NCI-H1092 (cell line): ENCODE data around the gene ZNF112.
A peak's percentile ranks its signal among the peaks of the same experiment; 100 is the strongest.
"Not testable (repeated sequence)": the region's sequence is repeated elsewhere in the genome, so short reads cannot be mapped to it uniquely, and the experiment has no call there.

Experiments used
- DNase-seq: peaks from one replicate; lab custom pipeline; 2025; lab: John Stamatoyannopoulos, UW

ZNF112 gene

DNA sequence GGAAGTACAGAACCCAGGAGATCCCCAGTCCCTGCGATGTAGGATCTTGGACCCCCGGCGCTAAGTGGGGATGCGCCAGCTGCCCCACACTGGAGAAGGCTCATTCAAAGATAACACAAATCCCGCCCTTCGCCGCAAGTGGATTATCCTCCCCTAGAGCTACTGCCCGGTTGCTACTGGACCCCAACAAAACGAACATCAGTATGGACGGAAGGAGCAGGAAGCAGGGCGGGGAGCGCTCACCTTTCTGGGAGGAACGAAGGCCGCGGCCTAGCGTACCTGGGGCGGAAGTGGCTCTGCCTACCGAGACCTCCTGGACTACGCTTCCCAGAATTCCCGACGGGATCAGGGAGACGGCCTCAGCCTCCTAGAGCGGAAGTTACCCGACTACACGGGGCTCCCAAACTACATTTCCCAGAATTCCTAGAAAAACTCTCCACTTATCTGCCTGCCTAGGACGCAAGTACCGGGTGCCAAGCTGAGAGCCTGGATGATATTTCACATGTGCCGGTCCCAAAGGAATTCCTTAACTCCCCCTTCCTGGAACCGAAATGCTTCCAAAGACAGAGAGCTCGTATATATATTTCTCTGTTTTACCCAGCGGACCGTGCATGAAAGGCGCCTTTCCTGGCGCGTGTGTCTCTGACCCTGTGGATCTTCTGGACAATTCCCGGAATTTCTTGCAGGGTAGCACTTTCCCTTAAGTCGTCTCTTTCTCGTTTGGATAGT, at the start of gene ZNF112:
Gene ZNF112, minus strand, starts transcription at position 298 of the 729 bp plus-strand sequence. CDS start 16,141 bp downstream, outside the sequence.
- peak; percentile 91 for DNase-seq

- no peak for DNase-seq
Observed at GRCh38 chr19:44401139-44402115, 44.9 kb upstream of the ZNF112 start, which contains the start of gene ZNF285. Gene ZNF285 (minus strand): TSS chr19:44401608. CDS start chr19:44397213, 4,395 bp downstream.

- DNase-seq, result not testable (repeated sequence)
Observed at GRCh38 chr19:44389268-44389667, 32.8 kb upstream of the ZNF112 start.

GRCh38 chr19:44374789-44375188, 18.3 kb upstream of the ZNF112 start:
- DNase-seq, result no peak

DNA sequence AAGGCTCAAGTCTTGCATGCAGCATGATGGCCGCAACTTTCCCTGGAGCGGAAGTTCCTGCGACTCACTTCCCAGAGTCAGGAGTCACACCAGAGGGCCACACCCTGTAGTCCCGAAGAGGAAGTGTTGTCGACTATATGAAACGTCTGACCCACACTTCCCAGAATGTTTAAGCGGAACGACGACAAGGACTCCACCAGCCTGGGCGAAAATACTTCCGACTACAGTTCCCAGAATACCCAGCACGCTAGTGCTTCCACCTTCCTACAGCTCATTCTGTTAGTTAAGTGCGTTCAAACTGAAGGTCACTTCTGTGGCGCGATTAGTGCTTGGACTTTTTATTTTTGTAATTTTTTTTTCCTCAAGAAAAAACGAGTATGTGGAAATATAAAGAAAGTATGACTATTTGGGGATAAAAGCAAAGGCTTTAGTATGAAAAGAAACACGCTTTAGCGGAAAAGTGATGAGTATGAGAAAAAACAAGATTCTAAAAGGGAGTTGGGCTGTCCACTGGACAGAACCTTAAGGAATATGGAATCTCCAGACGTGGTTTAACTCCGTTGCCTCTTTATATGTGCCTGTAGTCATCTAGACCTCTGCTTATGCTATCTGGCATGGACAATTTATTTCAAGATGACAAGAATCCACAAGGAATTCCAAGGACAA, 15.5 kb upstream of the ZNF112 start:
- no peak for DNase-seq

- no peak for DNase-seq
Observed at GRCh38 chr19:44367024-44367423, 10.5 kb upstream of the ZNF112 start.

GRCh38 chr19:44346556-44346955, 9.9 kb downstream of the ZNF112 start:
- no peak for DNase-seq

DNA sequence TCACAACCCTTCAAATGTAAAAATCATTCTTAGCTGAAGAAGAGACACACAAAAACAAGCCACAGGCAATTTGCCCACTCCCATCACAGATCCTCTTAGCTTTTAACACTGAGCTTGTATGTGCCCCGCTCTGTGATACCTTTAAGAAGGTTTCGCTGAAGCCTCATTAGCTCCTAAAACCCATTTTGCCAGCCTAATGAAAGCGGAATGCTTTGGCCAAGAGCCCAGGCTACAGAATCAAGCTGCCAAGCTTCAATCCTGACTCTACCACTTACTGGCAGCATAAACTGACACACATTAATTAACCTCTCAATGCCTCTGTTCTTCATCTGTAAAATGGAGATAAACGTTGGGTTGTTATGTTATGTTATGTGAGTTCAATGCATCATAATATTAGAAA, 10.5 kb downstream of the ZNF112 start:
- peak; percentile 82 for DNase-seq

GRCh38 chr19:44344255-44344654, 12.2 kb downstream of the ZNF112 start:
- no peak for DNase-seq

GRCh38 chr19:44341794-44342193, 14.7 kb downstream of the ZNF112 start:
- DNase-seq, result no peak

GRCh38 chr19:44334639-44335038, 21.8 kb downstream of the ZNF112 start:
- not testable (repeated sequence) for DNase-seq

DNA sequence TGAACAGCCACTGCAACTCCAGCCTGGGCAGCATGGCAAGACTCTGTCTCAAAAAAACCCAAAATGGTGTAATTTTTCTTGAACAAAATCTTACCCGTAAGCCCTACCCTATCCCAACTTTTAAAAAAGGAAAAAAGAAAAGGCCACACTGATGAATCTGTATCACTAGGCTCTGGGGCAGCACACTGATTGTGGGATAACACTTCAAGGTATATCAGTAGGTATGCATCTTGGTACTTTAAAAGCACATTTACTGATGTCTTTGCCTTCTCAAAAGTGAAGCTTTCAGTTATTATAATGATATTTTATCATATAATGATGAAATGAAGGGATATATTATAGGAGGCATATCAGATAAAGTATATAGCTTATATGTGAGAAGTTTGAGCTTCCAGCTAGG, 24.3 kb downstream of the ZNF112 start:
- DNase-seq, result no peak

DNA sequence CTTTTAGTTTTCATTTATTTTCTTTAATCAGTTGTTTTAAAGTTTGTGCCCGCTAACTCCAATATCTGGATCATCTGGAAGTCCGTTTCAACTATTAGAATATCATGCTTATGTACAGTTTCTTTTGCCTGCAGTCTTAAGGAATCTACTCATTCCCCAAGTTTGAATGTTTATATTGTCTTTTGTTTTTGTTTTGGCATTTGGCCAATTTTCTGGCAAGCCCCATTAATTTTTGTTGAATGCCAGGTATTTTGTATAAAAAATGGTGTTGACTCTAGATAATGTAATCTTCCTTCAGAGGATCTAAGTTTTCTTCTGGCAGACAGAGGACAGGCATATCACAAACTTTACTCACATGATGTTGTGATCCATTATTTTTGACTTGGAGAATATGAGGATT, 40.6 kb downstream of the ZNF112 start:
- no peak for DNase-seq

DNA sequence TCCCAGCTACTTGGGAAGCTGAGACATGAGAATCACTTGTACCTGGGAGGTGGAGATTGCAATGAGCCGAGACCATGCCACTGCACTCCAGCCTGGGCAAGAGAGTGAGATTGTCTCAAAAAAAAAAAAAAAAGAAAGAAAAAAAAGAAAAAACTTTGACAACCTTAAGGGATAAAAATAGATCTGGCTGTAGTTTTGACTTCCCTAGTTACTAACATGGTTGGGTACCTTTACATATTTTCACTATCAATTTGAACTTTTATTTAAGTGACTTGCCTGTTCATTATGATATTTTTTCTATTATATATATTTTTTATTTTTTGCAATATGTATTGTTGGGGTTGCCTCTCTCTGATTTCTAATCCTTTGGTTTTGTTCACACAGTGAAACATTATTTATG, 43.2 kb downstream of the ZNF112 start:
- no peak for DNase-seq

DNA sequence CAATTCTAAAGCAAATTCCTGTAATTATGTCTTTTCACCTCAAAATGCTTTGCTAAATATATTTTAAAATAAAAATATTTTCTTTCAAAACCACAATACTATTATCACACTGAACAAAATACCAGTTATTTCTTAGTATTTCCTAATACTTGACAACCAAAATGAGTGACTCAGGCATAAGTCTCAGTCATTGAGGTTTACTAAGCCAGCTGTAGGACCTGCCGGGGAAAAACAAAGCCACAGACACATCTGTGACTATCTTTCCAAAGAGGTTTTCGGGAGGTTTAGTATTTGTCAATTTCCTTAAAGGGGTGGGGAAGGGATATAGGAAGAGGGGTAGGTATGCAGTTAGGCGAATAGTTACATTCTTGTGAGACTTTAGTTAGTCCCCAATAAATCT, 48.5 kb downstream of the ZNF112 start:
- no peak for DNase-seq

- no peak for DNase-seq
Observed at GRCh38 chr19:44306283-44306682, 50.2 kb downstream of the ZNF112 start.

- no peak for DNase-seq
Observed at GRCh38 chr19:44305457-44305856, 51.0 kb downstream of the ZNF112 start.

- peak; percentile 81 for DNase-seq
Observed at GRCh38 chr19:44304659-44305193, 51.8 kb downstream of the ZNF112 start, which contains the start of gene ZNF235. Gene ZNF235 (minus strand): TSS chr19:44305025. CDS start chr19:44303404, 1,621 bp downstream.

- DNase-seq, result no peak
Observed at GRCh38 chr19:44303976-44304568, 52.4 kb downstream of the ZNF112 start.

- no peak for DNase-seq
Observed at GRCh38 chr19:44303320-44303719, 53.2 kb downstream of the ZNF112 start.

GRCh38 chr19:44284968-44285367, 71.5 kb downstream of the ZNF112 start:
- DNase-seq, result no peak
